ENCODE data around the gene CACFD1.

GRCh38 chr9:133419005-133419404 lies 40.8 kb upstream of the CACFD1 start:
- TF ChIP-seq CTCF (IDR thresholded peaks at IDR 0.05 in 8 of 11, conservative IDR thresholded peaks at IDR 0.05 in 3 of 11) (no peak), POLR2A (IDR thresholded peaks at IDR 0.05) (no peak)

Measured in spleen (tissue), 7 donors.